CD14-positive monocyte (primary cell): Measurements from ENCODE around the gene DMGDH. TPM values are rescaled to one million over a fixed set of nuclear protein-coding genes. Genes with fewer than 3 reads are reported as not detected.
"Not testable (repeated sequence)": the region's sequence is repeated elsewhere in the genome, so short reads cannot be mapped to it uniquely, and the experiment has no call there.

Experiments used
- DNase-seq, 3 donors: peaks; one replicate each; pipeline ENCODE4 v3.0.0-alpha.2; 2011 to 2022
- H2AFZ ChIP-seq: 2 replicates; pipeline ENCODE4 v1.6.0; 2012; ENCODE audit warnings: mild to moderate bottlenecking, low read depth, low read length, inconsistent platforms; ENCODE audit not compliant: insufficient read depth, poor library complexity, severe bottlenecking
- H3K27ac ChIP-seq, 2 donors: 1 replicate in 1 of 2; 2 replicates in 1 of 2; pipeline ENCODE4 v1.5.1; 2012 to 2013; ENCODE audit warnings: low read length in 2 of 2, control low read depth in 1 of 2, inconsistent platforms in 1 of 2, low read depth in 1 of 2, mild to moderate bottlenecking in 1 of 2
- H3K27me3 ChIP-seq, 2 donors: one replicate each; pipeline versions ENCODE4 v1.6.0 to v1.6.1; 2011 to 2013; ENCODE audit warnings: low read length in 2 of 2; ENCODE audit not compliant: control insufficient read depth in 2 of 2, insufficient read depth in 2 of 2
- H3K36me3 ChIP-seq, 2 donors: replicated peaks in 1 of 2; 1 replicate in 1 of 2; 2 replicates in 1 of 2; pipeline versions ENCODE4 v1.5.1 to v1.6.1; 2012 to 2013; ENCODE audit warnings: low read length in 2 of 2, control low read depth in 1 of 2, inconsistent platforms in 1 of 2, mild to moderate bottlenecking in 1 of 2; ENCODE audit not compliant: insufficient read depth in 2 of 2, control insufficient read depth in 1 of 2
- H3K4me1 ChIP-seq, 2 donors: 1 replicate in 1 of 2; 2 replicates in 1 of 2; pipeline versions ENCODE4 v1.5.1 to v1.6.1; 2012 to 2013; ENCODE audit warnings: low read length in 2 of 2, control low read depth in 1 of 2, inconsistent platforms in 1 of 2, mild to moderate bottlenecking in 1 of 2, moderate library complexity in 1 of 2; ENCODE audit not compliant: insufficient read depth in 2 of 2, control insufficient read depth in 1 of 2
- H3K4me2 ChIP-seq: replicated peaks from 2 replicates; pipeline ENCODE3; 2012; ENCODE audit warnings: low read length, moderate library complexity, mild to moderate bottlenecking; ENCODE audit not compliant: poor library complexity, severe bottlenecking; ENCODE audit errors: extremely low read depth
- H3K4me3 ChIP-seq, 3 experiments: fragments of 200-600 bp in 1 of 3; sonication (generic) in 1 of 3; replicated peaks in 1 of 3; 1 replicate in 2 of 3; 2 replicates in 1 of 3; pipeline ENCODE4 v1.5.1; 2011 to 2013; ENCODE audit warnings: low read length in 3 of 3, mild to moderate bottlenecking in 3 of 3, control low read depth in 2 of 3, low read depth in 2 of 3, inconsistent platforms in 1 of 3, moderate library complexity in 1 of 3
- H3K79me2 ChIP-seq: 2 replicates; pipeline ENCODE4 v1.6.0; 2012; ENCODE audit warnings: mild to moderate bottlenecking, control low read depth, inconsistent platforms, low read length, moderate library complexity; ENCODE audit not compliant: insufficient read depth
- H3K9ac ChIP-seq: 2 replicates; pipeline ENCODE4 v1.6.0; 2017; ENCODE audit warnings: low read length, mild to moderate bottlenecking; ENCODE audit not compliant: insufficient read depth, poor library complexity, severe bottlenecking
- H3K9me3 ChIP-seq, 2 donors: replicated peaks in 1 of 2; 1 replicate in 1 of 2; 2 replicates in 1 of 2; pipeline versions ENCODE4 v1.5.1 to v1.6.1; 2012 to 2013; ENCODE audit warnings: low read length in 2 of 2, control low read depth in 1 of 2; ENCODE audit not compliant: control insufficient read depth in 1 of 2, insufficient read depth in 1 of 2
- H4K20me1 ChIP-seq: 2 replicates; pipeline ENCODE4 v1.6.0; 2012; ENCODE audit warnings: mild to moderate bottlenecking, low read length, control low read depth, moderate library complexity; ENCODE audit not compliant: insufficient read depth
- H3K27ac Mint-ChIP-seq, 7 donors: one replicate each; pipeline ENCODE4 v1.8.0; 2020; ENCODE audit warnings: mild to moderate bottlenecking in 7 of 7, mixed read lengths in 7 of 7, moderate library complexity in 6 of 7, inconsistent platforms in 2 of 7
- H3K27me3 Mint-ChIP-seq, 3 donors: one replicate each; pipeline ENCODE4 v1.8.0; 2021 to 2022; ENCODE audit warnings: low read depth in 3 of 3, mild to moderate bottlenecking in 3 of 3, mixed read lengths in 3 of 3, moderate library complexity in 3 of 3, inconsistent platforms in 1 of 3
- H3K36me3 Mint-ChIP-seq, 2 donors: one replicate each; pipeline ENCODE4 v1.8.0; 2020; ENCODE audit warnings: mixed read lengths in 2 of 2, inconsistent platforms in 1 of 2, mild to moderate bottlenecking in 1 of 2
- H3K4me1 Mint-ChIP-seq: one replicate; pipeline ENCODE4 v1.8.0; 2020; ENCODE audit warnings: mild to moderate bottlenecking, mixed read lengths
- H3K4me3 Mint-ChIP-seq, 2 donors: one replicate each; pipeline ENCODE4 v1.8.0; 2020; ENCODE audit warnings: mild to moderate bottlenecking in 2 of 2, mixed read lengths in 2 of 2, moderate library complexity in 1 of 2
- H3K9me3 Mint-ChIP-seq, 7 donors: one replicate each; pipeline ENCODE4 v1.8.0; 2020 to 2022; ENCODE audit warnings: mixed read lengths in 7 of 7, mild to moderate bottlenecking in 6 of 7, moderate library complexity in 6 of 7, inconsistent platforms in 2 of 7
- CTCF ChIP-seq: fragments of 200-600 bp; IDR thresholded peaks from one replicate; pipeline ENCODE4 v1.8.0; 2022; ENCODE audit warnings: antibody characterized with exemption, mild to moderate bottlenecking
- WGBS: methylation state at CpG from one replicate; pipeline ENCODE4 v1.1.5; 2013; ENCODE audit warnings: missing lambda C conversion rate; ENCODE audit not compliant: insufficient coverage; 5-methylcytosine and 5-hydroxymethylcytosine counted together
- intact Hi-C, 2 donors: fragments of 100-400 bp; cut with micrococcal nuclease; formaldehyde crosslinking; loops; one replicate each; pipeline versions ENCODE4 v1.15.0 to v1.15.1; 2023
- polyA plus RNA-seq, 3 donors: library from polyadenylated mRNA; depleted of rRNA in 1 of 3; unstranded in 2 of 3; stranded (reverse) in 1 of 3; fragments of 300-500 nt in 2 of 3; fragments of >200 nt in 1 of 3; fragmentation: Illumina TruSeq in 2 of 3; gene quantifications; 1 replicate in 2 of 3; 2 replicates in 1 of 3; pipeline ENCODE4 v1.2.3, GENCODE V29; 2012 to 2021

Gene DMGDH
- polyA plus RNA-seq, 3 donors = not detected

DNA sequence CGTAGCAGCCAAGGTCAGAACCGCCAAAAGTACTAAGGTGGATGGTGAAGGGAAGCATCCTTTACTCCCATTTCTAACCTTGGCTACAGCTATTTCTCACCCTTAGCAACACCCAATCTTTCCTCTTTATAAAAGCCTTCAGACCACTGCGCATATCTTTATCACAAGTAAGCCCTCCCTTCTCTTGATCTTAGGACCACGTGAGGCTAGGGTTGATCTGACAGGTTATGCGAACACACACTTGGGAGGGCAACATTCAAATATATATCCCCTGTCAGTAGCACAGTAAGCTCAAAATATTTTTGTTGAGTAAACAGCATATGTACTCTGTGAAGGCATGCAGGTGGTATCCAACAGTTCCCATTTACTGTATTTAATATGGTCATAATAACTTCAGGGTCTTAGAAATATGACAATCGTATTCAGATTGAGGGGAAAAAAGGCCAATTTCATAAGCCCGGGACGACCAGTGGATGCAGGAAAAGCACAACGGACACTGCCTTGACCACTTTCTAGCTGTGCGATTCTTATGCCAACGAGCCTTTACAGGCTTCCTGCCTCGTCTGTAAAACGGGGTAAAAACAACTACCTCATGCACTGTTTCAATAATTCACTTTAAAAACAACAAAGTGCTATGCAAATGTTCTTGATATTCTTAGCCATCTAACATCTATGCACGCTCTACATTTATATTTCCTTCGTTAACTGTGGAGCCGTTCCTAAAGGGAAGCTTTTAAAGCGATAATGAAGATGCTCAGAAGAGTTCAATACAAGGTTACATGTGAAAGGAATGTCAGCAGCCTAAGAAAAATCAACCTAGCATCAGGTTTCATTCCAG lies 85.7 kb downstream of the DMGDH start:
- Histone ChIP-seq H2AFZ (peak overlapping the region; percentile 86), H3K4me2 (peak overlapping the region; percentile 82), H3K27me3 (no peaks in the 10 kb centered on the region), H3K4me3 (peak overlapping the region; percentile 71 to 89 (median 82)), H3K9me3 (no peaks in the 10 kb centered on the region), H3K9ac (peak overlapping the region; percentile 95), H3K79me2 (peaks cover 29% of the 10 kb centered on the region), H3K4me1 (peaks cover 40 to 56% of the 10 kb centered on the region in 2 donors), H3K27ac (peak overlapping the region; percentile 71 to 88), H3K36me3 (no peaks in the 10 kb centered on the region), H4K20me1 (peaks cover 14% of the 10 kb centered on the region)
- intact Hi-C loops = no loop called here
- Mint-ChIP-seq H3K27me3 (peaks cover 0 to 3% (median 0%) of the 10 kb centered on the region in 3 donors), H3K36me3 (peaks cover 0 to 5% of the 10 kb centered on the region in 2 donors), H3K9me3 (peaks cover 0 to 2% (median 0%) of the 10 kb centered on the region in 7 donors), H3K4me1 (peaks cover 52% of the 10 kb centered on the region), H3K4me3 (peak overlapping the region; percentile 86 to 90), H3K27ac (peak overlapping the region; percentile 65 to 87 (median 84))
- 2% methylated on average over 7 of the region's 17 CpGs for WGBS
- TF ChIP-seq CTCF = no peak
- no peak for DNase-seq

DNA sequence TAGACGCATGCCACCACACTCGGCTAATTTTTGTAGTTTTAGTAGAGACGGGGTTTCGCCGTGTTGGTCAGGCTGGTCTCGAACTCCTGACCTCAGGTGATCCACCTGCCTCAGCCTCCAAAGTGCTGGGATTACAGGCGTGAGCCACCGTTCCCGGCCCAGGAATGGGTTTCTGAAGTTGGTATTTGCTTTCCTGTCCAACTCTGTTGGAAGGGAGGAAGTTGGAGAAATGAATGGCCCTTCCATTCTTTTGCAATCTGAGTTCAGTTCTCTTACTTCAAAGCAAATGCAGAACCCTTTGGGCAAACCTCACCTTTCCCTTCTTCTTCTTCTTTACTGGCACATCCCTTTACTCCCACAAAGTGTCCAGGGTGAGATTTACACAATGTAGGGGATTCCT lies 86.3 kb downstream of the DMGDH start:
- Histone ChIP-seq H3K4me3 (peak overlapping the region in 1 of 3 experiments; percentile 89), H3K4me2 (peak overlapping the region; percentile 82), H4K20me1 (peaks cover 14% of the 10 kb centered on the region), H3K4me1 (peaks cover 40 to 58% of the 10 kb centered on the region in 2 donors), H3K79me2 (peaks cover 34% of the 10 kb centered on the region)
- H2AFZ ChIP-seq, H3K36me3 ChIP-seq, H3K9me3 Mint-ChIP-seq, intact Hi-C loops, H3K27me3 ChIP-seq, H3K9ac ChIP-seq, H3K36me3 Mint-ChIP-seq, H3K27me3 Mint-ChIP-seq, H3K9me3 ChIP-seq, H3K27ac ChIP-seq: not testable (repeated sequence)
- H3K4me1 Mint-ChIP-seq = peaks cover 53% of the 10 kb centered on the region
- peak overlapping the region in 1 of 2 donors; percentile 86 for H3K4me3 Mint-ChIP-seq
- H3K27ac Mint-ChIP-seq = peak overlapping the region in 5 of 7 donors; percentile 3 to 70 (median 32)
- DNase-seq = peak in 2 of 3 donors; percentile 10 to 60
- WGBS = 95% methylated on average over 6 of the region's 9 CpGs
